CMK (cell line): Measurements from ENCODE around the gene VPS39.
A peak's percentile ranks its signal among the peaks of the same experiment; 100 is the strongest.

Experiments used
- DNase-seq: peaks from one replicate; pipeline ENCODE4 v3.0.0-alpha.2; 2010; ENCODE audit warnings: low read depth

The VPS39 gene

DNA sequence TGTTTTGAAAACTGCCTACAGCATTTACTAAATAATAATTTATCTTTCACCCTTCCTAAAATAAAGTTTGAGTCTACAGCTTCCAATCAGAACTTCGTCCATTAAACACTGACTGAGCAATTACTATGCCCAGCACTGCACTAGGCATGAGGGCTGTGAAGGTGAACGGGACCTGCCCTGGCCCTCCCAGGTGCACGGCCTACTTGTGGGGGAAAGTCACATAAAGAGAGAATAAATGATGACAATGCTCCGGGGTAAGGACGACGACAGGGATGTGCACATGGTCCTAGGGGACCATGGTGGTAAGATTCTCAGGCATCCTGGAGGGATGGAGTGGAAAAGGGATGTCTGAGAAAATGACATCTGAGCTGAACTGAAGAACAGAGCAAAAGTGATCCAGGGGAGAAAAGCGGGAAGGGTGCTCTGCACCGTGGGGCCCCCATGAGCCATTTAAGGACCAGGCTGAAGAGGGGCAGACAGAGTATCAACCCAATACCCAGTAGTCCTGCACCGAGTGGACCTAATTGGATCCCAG is 63.2 kb downstream of the VPS39 start:
- DNase-seq, result no peak

DNA sequence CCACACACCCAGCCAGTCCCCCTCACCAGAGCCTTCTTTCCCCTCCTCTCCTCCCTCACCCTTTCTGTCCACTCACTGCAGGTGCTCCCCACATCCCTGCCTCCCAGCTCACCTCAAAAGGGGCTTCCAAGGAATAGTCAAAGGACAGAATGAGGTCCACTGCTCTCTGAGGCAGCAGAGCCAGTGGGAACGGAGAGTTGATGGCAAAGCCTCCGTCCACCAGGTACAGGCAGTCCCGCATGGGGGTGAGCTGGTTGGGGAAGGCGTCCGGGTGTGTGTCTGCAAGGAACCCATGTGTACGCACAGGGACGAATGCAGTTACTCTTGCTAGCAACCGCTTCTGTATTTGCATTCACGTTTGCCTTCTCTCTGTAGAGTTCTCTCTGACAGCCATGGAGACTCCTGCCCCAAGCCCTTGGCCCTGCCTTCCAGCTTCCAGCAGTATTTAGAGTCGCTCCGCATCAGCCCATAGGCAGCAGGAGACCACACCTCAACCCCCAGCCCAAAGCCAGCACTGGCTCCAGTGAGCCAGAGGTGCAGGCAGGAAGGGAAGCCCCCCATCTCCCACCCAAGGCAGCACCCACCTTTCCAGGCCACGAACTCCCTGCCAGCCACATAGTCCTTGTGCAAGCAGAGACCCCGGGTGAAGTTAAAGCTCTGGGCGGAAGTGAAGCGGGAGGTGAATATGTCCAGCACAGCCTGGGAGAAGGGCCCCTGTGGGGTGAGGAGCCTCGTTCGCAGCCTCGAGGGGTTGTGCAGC is 64.1 kb downstream of the VPS39 start:
- DNase-seq, result no peak

DNA sequence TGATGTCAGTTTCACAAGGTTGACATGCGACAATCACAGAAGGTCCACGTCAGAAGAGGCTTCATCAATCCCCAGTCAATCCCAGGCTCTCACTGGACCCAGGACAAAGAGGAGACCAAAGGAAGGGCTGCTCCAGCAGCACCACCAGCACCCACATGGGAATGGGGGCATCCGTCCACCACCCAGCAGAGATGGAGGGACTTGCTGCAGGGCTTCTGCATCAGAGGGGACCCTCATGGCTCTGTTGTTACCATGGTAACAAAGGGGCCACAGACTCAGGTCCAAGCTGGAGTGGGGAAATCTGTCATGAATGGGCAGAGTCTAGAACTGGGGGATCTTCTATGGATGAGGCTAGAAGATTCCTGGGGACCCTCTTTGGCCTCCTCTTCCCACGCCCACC is 64.7 kb downstream of the VPS39 start:
- DNase-seq, result no peak

DNA sequence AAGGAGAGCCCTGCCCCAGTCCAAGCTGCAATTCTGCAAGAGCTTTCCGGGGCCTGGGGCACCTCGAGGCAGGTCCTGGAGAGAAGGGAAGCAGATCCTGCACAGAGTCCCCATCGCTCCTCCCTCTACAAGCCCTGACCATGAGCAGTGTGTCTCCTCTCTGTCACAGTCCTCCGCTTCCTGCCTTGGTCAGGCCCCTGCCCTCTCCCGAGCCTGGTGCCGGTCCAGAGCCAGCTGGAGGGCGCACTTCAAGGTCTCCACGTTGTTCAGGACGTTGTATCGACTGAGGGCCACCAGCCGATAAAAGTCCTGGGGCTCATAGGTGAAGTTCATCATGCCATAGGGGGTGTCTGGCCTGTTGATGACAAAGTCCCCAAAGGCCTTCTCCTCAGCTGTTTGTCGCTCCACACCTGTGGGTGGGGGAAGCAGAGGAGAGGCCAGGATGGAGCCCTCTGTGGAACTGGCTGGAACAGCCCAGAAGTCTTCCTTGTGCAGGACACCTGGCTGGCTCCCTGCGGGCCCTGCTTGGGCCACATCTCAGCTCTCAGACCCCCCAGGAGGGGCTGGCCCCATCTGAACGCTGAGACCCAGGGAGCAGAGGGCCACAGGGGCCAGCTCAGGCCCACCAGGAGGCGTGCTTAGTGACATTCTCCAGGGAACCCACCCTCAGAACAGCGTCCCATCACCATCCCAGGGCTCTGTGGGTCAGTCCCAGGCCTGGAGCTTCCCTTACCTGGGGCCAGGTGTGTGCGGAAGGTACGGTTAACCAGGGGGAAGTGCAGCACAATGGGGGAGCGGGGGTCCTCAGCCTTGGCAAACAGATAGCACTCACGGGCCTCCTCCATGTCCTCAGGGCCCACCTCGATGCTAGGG is 66.1 kb downstream of the VPS39 start:
- DNase-seq, result no peak

DNA sequence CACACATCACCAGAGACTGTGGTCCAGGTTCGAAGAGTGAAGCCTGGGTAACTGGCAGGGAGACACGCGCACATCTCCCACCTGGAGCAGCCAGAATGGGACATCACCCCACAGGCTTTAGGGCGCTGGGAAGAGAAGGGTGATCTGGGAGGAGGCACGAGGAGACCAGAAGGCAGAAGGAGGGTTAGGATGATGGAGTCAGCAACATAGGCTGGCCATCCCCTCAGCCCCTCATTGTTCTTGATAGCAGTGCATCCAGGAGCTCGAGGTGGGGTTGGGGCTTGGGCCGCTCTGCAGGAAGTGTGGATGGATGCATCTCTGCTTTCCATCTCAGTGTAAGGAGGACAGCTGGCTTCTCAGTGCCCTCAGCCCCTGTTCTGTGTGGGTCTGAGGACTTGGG is 66.9 kb downstream of the VPS39 start:
- no peak for DNase-seq

DNA sequence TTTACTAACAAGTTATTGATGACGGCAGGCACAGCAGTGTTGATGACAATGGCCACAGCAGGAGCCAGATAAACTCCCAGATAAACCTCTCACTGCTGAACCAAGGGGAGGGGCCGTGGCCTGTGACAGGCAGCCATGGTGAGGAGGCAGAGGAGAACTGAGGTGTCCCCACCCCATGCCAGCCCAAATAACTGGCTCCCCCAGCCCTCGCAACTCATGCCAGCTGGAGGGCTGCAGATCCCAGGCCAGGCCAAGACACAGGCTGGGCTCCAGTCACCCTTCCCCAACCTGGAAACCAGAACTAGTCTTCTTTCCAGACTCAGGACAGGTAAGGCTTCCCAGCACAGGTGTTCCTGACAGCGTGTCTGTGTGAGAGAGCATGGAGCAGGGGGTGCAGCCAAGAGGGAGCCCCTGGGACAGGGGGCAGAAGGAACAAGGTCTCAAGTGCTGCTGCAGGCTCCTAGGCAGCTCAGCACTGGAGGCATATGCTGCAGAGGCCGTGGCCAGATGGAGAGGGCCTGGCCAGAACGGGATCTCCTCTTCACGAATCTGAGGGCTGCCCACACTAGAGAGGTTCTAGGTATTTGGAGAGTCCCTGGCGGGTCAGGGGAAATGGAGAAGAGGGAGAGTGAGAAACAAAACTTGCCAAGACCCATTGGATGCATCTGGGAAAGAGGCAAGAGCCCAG is 67.6 kb downstream of the VPS39 start:
- no peak for DNase-seq

DNA sequence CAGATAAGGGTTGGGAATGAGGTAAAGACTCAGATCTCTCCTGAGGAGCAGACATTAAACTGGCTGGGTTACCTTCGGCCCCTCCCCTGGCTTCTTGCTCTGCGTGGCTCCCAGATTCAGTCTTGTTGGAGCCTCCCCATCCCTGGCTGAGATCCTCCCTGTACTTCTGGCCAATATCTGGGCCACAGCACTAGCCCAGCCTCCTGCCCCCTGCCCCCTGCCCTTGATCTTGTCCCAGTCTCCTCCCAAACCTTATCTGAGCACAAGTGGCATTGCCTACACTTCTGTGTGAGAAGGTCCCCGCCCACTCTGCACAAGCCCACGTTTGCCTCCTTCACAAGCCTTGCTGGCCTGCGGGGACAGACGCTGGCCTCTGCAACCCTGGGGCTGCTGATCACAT is 68.5 kb downstream of the VPS39 start:
- no peak for DNase-seq

DNA sequence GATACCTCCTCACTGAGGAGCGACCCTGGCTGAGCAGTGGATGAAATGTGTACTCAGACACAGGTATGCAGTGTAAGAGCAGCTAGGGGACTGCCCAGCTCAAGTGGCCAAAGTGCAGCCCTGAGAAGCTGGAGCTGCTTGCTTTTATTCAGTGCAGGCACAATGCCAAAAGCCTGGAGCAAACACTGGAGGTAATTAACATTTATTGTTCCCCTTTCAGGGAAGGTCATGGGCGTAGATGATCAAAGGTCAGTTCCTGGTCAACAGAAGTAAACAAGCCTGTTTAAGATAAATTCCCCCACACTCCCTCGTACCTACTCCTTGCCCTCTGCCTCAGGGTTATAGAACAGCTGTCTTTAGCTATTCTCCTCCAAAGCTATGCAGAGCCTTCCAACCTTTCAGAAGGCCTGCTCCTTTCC is 69.1 kb downstream of the VPS39 start:
- no peak for DNase-seq

DNA sequence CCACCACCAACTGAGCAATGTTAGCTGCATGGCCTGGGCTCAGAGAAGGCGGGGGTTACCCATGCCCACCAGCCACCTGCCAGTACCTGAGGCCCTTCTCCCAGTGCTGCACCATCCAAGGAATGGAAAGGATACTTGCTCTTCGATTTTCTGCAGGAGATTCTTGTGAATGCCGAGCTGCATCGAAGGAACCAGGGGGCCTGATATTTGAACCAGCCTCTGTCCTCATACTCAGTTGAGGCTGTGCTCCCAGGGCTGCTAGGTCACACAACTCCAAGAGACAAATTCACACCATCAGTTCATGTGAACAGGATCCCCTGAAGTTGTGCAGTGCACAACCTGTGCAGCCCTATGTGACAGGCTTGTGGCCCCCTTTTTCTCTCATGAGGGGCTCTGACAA is 69.7 kb downstream of the VPS39 start:
- DNase-seq, result no peak

DNA sequence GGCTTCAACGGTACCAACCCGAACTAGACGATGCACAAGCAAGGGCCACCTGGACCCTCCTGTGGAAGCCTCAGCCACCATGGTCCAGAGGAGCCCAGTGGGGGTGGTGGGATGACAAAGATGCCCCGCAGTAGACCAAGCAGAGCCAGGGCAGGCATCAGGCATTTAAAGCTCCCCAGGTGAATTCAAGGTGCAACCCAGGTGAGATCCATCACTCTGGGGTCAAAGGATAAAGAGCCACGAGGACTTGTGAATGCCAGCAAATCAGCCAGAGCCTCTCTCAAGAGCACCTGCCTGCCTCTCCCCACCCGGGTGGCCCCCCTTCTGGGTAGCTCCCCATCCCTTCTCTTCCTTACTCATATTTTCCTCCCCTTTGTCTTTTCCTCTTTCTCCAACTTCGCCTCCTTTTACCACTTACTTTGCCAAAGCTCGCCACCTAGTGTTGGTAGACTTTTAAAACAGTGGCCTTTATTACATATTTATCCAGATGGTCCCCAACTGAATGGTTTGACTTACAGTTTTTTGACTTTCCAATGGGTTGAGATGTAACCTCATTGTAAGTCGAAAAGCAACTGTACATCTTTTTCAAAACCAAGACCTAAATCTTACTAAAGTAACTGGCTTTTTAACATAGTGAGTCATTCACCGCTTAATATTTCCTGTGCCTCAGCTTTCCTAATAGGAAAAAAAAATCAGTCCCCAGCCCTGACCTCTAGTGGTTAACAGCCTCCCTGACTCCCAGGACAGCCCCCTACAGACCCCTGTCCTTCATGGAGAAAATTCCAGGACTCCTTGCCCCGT is 70.4 kb downstream of the VPS39 start:
- no peak for DNase-seq

DNA sequence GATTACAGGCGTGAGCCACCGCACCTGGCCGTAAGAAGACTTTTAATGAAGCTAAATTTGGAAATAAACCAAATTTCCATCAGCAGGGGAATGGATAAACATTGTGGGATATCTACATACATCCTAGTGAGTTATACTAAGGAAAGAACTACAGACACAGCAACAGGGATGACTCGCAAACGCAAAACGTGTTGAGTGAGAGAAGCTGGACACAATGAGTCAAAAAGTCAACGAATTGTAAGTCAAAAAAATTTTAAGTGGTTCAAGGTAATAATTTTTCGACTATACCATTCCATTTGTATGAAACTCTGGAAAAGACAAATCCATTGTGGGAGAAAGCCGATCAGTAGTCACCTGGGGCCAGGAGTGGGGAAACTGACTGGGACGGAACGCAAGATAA is 71.6 kb downstream of the VPS39 start:
- no peak for DNase-seq

DNA sequence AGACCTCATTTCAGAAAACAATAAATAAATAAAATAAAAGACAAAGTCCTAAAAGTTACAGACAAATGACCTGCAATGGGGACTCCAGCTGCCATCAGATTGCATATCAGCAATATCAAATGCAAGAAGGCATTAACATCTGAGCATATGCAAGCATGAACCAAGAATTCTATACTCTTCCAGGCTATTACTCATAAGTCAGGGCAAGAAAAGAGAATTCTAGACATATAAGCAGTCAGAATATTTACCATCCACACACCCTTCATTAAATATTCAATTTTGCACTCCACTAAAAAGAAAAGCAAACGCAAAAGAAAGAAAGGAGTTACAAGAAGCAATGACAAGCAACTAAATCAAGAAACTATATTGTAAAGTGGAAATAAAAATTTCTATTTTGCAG is 72.8 kb downstream of the VPS39 start:
- DNase-seq, result no peak

DNA sequence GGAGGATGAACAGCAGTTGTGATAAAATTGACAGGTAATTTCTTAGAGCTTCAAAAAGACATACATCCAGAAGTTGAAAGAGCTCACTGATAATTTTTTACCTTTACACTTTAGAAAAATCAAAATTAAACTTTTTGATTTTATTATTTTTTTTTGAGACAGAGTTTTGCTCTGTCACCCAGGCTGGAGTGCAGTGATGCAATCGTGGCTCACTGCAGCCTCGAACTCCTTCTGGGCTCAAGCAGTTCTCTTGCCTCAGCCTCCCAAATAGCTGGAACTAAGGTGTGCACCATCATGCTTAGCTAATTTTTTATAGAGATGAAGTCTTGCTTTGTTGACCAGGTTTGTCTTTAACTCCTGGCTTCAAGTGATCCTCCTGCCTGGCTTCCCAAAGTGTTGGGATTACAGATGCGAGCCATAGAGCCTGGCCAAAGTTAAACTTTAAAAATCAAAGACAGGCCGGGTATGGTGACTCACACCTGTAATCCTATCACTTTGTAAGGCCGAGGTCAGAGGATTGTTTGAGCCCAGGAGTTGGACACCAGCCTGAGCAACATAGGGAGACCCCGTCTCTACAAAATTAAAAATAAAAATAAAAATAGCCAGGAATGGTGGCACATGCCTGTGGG is 73.4 kb downstream of the VPS39 start:
- no peak for DNase-seq

DNA sequence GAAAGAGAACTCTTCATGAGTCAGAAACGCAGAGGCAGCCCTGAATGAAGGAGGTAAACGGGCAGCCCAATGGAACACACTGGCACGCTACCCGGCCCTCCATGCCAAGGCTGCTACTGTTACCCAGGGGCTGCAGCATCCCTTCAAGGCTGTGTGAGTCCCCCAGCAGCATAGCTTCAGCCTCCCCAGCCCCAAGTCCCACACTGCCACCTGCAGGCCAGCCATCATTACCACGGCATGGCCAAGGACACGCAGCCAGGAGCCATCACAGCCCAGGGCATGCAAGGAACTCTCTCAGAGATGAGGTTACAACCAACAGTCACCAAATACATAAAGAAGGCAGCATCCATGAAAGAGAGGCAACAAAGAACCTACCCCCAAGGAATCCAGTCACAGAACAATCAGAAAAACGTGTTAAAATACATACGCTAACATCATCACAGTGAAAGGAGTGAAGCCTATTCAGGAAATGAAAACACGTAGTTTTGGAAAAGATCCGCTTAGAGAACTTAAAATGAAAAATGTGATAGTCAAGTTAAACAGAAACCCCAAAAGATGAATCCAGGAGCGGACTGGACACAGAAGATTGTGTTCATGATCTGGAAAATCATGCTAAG is 74.1 kb downstream of the VPS39 start:
- DNase-seq, result peak; percentile 27

DNA sequence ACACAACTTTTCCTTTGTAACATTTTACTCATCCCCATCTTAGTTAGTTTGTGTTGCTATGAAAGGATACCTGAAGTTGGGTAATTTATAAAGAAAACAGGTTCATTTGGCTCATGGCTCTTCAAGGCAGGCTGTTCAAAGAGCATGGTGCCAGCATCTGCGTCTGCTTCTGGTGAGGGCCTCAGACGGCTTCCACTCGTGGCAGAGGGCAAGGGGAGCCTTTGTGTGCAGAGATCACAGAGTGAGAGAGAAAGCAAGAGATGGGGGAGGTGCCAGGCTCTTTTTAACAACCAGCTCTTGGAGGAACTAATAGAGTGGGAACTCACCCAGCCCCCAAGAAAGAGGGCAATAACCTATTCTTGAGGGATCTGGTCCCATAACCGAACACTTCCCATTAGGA is 74.7 kb downstream of the VPS39 start:
- no peak for DNase-seq

DNA sequence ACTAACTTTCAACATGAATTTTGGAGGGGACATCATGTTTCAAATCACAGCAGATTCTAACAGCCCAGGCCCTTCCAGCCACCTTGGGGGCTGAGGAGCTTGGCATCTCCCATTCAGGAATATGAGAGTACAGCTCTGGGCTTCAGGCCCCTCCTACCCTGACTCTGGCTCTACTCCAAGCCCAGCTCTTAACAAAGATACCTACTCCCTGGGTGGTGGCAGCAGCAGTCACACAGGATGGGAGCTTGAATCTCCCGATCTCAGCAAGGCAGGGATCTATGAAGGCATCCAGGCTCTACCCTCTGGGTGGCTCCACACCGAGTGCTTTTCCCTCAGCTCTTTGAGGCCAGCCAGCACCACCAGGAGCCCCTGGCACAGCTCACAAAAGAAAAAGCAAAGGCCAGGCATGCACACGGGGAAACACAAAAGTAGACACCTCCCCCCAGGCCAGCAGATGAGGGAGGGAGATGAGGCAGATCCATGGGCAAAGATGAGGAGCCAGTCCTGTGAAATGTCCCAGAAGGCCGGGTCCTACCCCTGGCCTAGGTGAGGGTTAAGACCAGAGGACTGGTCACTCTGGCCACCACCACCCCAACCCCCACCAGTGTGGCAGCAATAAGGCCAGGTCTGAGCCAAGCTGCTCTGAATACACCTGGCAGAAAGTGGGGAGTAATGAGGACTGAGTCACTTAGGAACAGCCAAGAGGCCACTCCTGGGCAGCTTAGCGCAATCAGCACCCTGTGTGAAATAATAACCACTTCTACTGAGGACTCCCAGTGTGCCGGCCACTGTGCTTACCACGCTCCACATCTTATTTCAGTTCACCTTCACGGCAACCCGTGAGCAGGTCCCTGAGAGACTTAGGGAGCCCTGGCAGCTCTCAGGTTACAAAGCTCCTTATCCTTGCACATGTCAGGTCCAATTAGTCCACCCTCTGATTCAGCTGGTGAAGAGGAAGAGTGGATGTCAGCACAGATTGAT is 76.0 kb downstream of the VPS39 start:
- DNase-seq, result no peak

DNA sequence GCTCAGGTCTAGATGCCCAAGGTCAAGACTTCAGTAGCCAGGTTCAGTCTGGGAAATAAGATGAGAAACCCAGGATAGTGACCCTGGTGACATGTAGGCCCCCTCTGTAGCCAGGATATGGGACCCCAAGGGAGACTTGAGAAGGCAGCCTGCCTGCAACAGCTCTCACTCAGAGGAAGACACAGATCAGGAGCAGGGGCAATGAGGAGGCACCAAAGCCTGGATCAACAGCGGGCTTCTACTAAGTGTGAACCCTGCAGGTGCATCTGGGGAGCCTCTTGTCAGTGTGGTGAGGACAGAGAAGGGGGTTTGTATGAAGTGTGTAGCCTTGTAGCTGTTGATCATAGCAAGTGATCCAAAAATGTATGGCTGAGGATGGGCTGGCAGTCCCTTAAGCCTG is 77.1 kb downstream of the VPS39 start:
- DNase-seq, result no peak

DNA sequence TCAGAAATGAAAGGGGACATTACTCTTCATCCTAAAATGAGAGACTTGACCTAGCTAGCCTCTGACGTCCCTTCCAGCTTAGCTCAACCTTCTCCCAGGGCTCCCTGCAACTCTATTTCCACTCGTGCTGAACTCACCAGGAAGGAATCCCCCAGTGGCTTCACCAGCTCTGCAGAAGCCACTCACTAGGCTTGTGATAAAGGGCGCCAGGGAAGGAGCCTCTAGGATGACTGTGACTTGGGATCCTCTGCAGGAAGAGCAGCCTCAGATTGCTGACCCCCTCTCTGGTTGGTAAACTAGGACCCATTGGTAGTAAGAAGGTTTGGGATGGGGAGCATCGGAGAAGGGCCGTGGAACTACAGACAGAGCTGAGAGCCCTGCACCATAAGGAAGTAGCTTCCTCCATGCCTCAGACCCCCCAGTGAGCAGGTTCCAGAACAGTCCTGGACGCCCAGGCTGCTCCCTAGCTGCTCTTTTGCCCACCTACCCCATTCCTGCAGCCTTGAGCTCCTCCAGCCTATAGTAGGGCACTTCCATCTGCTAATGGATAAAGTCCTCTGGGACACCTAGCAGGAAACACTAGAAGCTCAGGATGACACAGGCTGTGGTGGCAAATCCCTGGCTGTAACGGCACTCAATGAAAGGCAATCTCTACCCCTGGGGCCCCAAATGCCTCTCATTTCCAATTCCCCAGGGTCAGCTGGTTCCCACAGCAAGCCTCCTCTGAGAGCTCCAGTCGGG is 77.7 kb downstream of the VPS39 start:
- DNase-seq, result no peak

DNA sequence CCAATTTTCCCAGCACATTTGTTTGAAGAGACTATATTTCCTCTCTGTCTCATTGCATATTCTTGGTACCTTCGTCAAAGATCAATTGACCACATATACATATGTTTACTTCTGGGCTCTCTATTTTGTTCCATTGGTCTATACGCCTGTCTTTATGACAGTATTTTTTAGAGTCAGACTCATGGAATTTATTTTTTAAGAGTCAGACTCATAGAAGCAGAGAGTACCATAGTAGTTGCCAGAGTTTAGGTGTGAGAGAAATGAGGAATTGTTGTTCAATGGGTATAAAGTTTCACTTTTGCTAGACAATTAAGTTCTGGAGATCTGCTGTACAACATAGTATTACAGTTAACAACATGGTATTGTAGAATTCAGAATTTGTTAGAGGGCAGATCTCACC is 78.7 kb downstream of the VPS39 start:
- DNase-seq, result no peak
